HG02798 (cell line): Measurements from ENCODE around the gene TNP2.
"Not testable (repeated sequence)": the region's sequence is repeated elsewhere in the genome, so short reads cannot be mapped to it uniquely, and the experiment has no call there.

ENCODE experiments used
- ATAC-seq: cut with Tn5 transposase; IDR thresholded peaks from one replicate; pipeline ENCODE4 v1.9.1; 2021; ENCODE audit warnings: mild to moderate bottlenecking; ENCODE audit not compliant: unreplicated experiment, poor library complexity

Gene TNP2

DNA sequence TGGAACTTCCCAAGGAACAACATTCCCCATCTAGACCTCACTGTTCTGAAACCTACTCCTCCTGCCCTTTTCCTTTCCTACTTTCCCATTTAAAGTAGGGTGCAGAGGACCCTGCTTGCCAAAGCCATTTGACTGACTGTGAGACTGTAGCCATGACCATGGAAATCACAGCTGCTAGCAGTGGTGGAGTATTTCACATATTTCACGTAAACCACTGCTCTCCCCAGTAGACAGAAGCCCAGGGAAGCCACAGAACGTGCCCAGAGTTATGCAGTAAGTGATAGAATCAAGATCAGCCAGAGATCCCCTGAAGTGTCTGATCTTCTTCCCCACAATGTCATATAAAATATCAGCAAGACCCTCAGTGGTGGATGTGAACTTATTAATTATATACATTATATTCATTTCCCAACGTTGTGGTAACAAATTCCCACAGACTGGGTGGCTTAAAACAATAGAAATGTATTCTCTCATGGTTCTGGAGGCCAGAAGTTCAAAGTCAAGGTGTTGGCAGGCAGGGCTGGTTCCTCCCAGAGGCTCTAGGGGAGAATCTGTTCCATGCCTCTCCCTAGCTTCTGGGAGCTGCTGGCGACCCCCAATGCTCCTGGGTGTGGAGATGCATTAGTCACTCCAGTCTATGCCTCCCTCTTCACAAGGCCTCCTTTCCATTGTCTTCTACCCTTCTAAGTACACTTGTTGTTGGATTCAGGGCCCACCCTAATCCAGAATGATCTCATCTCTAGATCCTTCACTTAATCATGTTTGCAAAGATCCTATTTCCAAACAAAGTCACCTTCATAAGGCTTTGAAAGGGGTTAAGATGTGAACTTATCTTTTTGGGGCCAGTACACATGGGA lies 32.7 kb upstream of the TNP2 start:
- no peak for ATAC-seq

DNA sequence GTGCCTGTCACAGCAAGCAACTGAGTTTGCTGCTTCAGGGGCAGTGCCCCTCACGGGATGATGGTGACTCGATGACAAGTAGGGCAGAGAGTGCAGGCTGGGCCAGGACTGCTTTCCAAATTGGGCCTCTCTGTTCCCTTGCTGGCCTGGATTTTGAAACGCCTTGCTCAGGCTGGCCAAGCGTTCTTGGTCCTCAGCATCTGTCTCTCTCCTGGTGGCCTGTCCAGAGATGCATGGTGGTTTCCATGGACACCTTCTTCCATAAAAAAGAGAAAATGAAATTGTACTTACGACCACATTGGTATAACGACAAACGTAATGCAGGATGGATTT lies 31.4 kb upstream of the TNP2 start:
- no peak for ATAC-seq

DNA sequence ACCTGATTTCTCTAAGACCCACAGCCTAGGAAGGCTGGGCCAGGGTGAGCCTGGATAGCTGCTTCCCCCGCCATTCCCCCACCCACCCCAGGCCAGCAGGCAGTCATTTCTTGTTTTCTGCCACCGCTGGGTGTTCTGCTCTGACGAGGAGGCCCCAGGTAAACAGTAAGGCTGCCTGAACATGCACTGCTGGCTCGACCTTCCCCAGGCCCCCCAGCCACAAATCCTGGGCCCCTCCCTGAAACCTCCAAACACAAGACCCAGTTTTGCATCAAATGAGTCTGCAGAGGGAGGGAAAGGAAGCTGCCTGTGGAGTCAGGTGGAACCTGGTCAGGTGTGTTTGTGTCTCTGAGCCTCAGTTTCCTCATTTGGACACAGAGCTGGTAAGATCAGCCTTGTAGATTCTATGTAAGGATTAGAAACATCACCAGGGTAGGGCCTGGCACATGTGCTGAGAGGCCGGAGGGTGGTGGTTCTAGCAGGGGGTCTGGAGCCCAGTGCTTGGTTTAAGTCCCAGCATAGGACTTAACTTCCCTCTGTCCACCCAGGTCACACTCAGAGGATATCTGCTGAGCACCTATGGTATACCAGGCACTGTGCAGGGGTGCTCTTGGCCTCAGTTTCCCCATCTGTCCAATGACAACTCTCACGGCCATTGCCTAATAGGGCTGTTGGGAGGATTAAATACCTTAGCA lies 30.9 kb upstream of the TNP2 start:
- no peak for ATAC-seq

DNA sequence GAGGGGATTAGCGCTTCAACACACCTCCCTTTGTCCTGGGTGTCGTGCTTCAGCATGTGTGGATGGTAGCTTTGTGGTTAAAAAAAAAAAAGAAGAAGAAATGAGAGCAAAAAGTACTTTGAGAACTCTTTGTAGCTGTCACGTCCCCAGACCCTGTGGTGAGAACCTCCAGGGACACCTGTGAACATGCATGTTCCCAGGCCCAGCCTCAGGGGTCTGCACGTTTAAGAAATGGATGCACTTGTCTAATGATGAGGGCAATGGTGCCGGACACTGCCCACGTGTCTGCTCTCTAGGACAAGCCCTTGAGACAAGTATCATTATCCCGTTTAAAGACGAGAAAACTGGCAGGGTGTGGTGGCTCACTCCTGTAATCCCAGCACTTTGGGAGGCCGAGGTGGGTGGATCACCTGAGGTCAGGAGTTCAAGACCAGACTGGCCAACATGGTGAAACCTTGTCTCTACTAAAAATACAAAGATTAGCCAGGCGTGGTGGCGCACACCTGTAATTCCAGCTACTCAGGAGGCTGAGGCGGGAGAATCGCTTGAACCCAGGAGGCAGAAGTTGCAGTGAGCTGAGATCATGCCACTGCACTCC lies 29.9 kb upstream of the TNP2 start:
- ATAC-seq = not testable (repeated sequence)

DNA sequence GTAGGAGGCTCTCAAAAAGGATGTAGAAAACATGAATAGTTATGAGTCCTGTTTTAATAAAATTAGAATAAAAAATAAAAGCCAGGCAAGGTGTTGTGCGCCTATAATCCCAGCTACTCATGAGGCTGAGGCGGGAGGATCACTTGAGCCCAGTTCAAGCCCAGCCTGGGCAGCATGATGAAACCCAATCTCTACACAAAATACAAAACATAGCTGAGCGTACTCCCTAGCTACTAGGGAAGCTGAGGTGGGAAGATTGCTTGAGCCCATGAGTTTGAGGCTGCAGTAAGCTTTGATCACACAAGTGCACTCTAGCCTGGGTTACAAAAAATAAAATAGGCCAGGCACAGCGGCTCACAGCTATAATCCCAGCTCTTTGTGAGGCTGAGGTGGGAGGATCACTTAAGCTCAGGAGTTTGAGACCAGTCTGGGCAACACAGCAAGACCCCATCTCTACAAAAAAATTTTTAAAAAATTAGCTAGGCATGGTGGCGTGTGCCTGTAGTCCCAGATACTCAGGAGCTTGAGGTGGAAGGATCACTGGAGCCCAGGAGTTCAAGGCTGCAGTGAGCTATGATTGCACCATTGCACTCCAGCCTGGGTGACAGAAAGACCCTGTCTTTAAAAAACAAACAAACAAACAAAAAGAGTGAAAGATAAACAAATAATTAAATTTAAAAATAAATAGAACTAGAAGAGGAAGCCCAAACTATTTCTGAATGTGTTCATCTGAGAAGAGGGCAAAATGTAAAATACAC lies 29.2 kb upstream of the TNP2 start:
- ATAC-seq = peak; percentile 2

DNA sequence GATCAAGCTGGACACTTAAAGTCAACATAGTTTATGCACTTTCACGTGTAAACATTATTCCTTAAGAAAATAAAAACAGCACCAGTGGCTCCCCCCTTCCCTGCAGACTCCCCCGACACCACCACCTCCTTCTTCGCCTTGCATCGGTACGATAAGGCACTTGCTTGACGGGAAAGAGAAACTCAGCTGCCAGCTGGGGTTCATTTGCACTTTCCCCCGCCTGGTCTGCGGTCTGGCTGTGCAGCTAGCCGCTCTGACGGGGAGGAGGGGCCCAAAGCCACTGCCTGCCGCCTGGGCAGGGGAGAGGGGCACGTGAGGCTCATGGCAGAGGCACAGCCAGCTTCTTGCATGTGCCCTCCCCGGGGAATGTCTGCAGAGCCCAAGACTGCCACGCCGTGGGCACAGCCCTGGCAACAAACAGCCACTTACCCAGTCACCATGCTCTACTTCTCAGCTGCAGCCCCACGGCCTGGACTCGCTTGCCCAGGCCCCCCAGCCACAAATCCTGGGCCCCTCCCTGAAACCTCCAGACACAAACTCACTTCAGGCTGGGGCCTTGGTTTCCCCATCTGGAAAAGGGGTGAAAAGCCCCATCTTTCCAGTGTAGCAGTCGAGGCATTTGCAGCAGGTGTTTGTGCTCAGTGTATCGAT lies 28.5 kb upstream of the TNP2 start:
- ATAC-seq = peak; percentile 85

DNA sequence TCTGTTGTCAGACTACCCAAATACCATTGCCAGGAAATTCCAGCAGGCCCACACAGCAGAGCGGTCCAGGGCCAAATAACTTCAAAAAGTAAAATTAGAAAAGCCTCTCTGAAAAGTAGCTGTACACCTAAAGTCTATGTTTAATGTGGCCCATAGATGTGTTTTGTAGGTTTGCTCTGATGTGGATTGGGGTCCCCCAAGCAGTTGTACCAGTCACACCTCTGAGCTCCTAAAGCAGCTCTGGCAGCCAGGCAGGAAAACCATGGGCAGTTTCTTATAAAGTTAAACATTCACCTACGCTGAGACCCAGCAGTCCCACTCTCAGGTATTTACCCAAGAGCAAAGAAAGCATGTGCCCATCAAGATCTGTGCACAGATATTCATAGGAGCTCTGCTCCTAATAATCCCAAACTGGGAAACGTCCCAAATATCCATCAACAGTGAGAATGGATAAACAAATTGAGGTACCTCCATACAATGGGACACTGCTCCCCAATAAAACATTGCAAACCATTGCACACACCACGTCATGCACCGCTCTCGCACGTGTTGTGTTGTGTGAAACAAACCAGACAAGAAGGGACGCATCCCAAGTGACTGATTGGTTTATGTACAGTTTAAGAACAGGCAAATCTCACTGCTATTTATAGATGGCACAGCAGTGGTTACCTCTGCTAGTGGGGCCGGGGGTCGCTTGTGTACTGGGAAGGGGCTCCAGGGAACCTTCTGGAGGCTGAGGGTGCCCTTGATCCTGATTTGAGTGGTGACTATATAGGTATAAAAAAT lies 27.8 kb upstream of the TNP2 start:
- ATAC-seq = peak; percentile 29

DNA sequence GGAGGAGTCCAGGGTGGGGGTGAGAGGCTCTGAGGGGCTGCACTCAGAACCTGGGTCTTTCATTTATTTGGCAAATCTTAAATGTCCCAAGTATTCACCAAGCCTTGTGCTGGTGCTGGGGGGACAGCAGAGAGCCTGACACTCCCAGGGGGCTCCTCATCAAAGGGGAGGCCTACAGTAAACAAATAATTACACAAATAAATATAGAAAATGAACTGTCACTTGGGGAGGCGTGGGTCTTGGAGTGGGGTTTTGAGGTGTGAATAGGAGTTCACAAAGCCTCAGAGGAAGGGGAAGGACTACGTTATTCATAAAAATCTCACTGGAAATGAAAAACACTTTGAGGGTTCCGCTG lies 27.2 kb upstream of the TNP2 start:
- ATAC-seq = no peak

DNA sequence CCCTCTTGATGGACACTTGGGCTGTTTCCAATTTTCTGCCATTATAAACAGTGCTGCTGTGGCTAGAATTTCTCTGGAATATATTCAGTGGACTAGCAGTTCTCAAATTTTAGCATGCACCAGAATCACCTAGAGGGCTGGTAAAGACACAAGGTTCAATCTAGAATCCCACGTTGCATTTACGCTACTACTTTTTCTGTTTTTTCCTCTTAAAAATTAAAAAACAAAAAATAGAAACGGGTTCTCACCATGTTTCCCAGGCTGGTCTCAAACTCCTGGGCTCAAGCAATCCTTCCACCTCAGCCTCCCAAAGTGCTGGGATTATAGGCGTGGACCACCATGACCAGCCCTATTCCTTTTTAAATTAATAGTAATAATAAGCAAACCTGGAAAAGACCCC lies 26.5 kb upstream of the TNP2 start:
- no peak for ATAC-seq

DNA sequence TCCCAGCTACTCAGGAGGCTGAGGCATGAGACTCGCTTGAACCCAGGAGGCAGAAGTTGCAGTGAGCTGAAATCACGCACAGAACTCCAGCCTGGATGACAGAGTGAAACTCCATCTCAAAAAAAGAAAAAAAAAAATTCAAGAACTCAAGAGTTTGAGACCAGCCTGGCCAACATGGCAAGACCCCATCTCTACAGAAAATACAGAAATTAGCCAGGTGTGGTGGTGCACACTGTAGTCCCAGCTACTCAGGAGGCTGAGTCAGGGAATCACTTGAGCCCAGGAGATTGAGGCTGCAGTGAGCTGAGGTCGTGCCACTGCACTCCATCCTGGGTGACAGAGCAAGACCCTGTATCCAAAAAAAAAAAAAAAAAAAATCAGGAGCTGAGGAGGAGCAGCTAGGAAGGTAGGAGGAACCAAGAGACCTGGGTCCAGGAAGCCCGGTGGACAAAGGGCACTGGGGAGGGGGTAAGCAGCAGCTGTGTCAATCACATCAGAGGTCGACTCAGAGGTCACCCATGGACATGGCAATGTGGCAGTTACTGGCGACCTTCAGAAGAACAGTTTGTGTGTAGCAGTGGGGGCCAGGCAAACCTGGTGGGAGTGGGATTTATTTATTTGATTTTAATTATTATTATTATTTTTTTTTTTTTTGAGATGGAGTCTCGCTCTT lies 23.1 kb upstream of the TNP2 start:
- no peak for ATAC-seq

DNA sequence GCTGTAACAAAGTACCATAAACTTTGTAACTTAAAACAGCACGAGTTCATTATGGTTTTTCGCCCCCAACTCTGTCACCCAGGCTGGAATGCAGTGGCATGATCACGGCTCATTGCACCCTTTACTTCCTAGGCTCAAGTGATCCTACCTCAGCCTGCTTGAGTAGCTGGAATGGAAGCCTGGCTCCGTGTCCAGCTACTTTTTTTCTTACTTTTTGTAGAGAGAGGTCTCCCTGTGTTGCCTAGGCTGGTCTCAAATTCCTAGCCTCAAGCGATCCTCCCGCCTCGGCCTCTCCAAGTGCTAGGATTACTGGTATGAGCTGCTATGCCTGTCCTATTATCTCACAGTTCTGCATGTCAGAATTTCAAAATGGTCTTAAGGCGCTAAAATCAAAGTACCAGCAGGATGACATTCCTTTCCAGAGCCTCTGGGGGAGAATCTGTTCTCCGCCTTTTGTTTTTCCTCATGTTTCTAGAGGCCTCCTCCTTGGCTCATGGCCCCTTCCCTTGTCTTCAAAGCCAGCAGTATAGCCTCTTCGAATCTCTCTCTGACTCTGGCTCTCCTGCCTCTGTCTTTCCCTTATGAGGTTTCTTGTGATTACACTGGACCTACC lies 22.1 kb upstream of the TNP2 start:
- no peak for ATAC-seq

DNA sequence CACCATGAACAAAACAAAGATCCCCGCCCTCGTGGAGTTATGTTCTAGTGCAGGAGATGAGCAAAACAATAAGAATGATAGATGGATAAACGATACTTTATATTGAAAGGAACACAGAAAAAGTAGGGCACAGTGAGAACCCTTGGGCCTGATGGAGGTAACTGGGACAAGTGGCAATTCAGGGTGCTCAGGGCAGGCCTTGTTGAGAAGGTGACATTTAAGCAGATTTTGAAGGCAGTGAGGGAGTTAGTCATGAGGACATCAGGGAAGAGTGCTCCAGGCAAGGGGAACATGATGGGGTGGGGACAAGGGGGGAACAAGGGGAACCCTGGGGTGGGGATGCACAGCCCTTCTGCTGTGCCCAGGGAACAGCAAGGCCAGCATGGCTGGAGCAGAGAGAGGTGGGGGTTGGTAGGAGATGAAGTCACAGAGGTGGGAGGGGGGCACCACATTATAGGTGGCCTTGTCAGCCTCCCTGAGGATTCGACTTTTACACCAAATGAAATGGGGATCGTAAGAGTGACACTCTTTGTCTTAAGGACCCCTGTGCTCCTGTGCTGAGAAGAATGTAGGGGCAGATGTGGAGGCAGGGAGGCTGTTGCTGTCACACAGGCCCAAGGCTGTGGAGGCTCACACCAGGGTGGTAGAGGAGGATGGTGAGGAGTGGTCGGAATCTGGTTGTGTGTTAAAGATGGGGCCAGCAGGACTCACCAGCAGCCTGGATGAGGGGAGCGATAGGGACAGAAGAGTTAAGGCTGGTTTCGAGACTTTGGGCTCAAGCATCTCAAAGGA lies 21.2 kb upstream of the TNP2 start:
- ATAC-seq = no peak

DNA sequence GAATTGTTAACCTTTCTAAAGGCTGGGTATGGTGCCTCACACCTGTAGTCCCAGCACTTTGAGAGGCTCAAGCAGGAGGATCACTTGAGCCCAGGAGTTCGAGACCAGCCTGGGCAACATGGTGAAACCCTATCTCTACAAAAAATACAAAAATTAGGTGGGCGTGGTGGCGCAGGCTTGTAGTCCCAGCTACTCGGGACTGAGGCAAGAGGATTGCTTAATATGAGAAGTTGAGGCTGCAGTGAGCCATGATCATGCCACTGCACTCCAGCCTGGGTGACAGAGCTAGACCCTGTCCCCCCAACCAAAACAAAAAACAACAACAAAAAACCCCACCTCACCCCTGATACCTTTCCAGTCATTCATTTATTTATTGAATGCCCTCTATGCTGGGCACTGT lies 20.6 kb upstream of the TNP2 start:
- ATAC-seq = not testable (repeated sequence)

DNA sequence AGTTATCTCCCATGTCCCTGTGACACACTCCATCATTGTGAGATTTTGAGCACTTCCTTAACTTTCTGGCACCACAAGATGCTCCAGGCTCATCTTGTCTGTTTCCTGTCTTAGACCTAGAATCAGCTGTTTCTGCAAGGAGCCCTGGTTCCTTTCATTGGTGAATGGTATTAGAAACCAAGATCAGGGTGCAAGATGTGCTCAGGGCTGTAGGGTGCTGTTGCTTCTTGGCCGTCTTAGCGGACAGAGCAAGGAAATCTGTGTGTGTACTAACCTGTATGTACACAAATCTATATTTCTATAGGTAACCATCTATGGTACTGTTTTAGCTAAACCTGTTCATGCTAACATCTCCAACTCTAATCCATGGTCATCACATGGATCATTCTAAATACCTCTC lies 20.1 kb upstream of the TNP2 start:
- no peak for ATAC-seq

DNA sequence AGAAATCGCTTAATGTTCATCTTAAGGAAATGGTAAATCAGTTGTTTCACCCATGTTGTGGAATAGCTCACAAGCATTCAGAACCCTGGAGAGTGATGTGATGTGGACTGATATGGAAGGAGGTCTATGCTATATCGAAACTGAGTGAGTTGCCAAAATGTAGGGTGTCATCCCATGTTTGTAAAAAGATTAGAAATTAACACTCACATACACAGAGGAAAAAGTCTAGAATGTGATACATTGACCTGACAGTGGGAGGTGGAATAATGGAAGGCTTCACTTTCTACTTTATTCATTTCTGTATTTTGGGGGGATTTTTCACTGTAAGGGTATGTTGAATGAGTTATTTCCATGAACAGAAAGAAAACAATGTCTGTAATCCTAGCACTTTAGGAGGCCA lies 16.7 kb upstream of the TNP2 start:
- ATAC-seq = no peak

DNA sequence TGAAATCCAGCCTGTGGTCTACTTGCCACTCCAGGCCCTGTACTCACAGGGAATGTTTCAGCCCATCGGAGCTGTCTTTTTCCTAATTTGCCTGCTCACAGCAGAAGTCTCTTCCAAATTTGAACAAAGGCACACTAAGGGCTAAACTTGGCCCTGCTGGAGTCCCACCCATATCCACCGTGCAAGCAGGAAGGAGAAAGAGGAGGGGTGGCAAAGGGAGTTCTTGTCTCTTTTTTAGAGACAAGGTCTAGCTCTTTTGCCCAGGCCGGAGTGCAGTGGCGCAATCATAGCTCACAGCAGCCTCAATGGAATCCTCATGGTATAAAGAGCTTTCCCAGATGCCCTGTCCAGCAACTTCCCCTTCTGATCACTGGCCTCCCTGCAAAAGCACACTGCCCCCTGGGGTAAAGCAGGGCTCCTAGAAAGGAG lies 14.7 kb upstream of the TNP2 start:
- no peak for ATAC-seq

DNA sequence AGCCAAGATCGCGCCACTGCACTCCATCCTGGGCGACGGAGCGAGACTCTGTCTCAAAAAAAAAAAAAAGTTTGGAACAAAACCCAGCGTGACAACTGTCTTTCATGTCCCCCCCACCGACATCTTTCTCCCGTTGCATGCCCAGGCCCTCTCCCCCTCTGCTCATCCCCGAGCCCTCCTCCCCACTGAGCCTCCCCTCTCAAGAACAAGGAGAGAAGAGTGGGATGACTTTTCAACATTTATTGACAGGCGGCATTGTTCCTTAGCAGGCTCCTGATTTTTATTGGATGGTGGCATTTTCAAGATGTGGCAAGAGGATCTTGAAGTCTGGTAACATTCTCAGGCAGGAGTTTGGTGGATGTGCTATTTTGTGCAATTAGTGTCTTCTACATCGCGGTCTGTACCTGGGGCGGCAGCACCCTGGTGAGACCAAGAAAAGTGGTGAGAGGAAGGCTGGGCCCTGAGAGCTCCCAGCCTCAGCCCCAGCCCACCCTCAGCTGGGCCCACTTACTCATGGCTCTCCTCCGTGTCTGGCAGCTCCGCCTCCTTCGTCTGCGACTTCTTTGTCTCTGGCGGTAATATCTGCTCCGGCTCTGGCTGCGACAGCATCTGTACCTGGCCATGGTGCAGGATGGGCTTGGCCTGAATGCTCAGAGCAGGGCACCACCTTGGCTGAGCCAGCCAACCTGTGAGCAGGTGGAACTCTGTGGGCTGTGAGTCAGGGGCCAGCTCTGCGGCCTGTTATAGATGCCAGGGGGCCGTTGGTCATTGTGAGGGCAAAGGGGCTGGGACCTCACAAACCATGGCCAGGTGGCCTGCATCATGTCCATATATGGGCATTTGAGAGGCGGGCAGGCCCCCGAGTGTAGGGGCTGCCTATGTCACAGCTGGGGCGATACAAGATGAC lies 11.7 kb upstream of the TNP2 start, which contains the start of gene PRM1:
Gene PRM1 (minus strand): TSS at position 715 of the 907 bp plus-strand sequence. CDS start 92 bp downstream, at position 623.
- ATAC-seq = no peak
